ENCODE results near the gene POU4F3. TPM values are rescaled to one million over a fixed set of nuclear protein-coding genes. Genes with fewer than 3 reads are reported as not detected.
"Not testable (repeated sequence)": the region's sequence is repeated elsewhere in the genome, so short reads cannot be mapped to it uniquely, and the experiment has no call there.

The POU4F3 gene
- total RNA-seq (2014; rRNA removed; shearing (Covaris generic)) = not detected in 2 replicates
- polyA plus RNA-seq (2014; cell fraction: nucleus; rRNA removed) = not detected in 2 replicates

GRCh38 chr5:146338774-146339714, at the start of gene POU4F3:
Gene POU4F3 (plus strand): TSS chr5:146338839. CDS start chr5:146339113, 274 bp downstream.
- DNase-seq (ENCODE audit: extremely low read depth, low read depth) = no peak

GRCh38 chr5:146290318-146290717, 48.3 kb upstream of the POU4F3 start:
- DNase-seq (ENCODE audit: extremely low read depth, low read depth) = no peak

- DNase-seq (ENCODE audit: extremely low read depth, low read depth) = peak; percentile 63
These were observed 47.1 kb upstream of the POU4F3 start for GRCh38 chr5:146291421-146292074.

- no peak for DNase-seq (ENCODE audit: extremely low read depth, low read depth)
These were observed 42.4 kb upstream of the POU4F3 start for GRCh38 chr5:146296245-146296644.

- DNase-seq (ENCODE audit: extremely low read depth, low read depth) = not testable (repeated sequence)
These were observed 39.7 kb upstream of the POU4F3 start for GRCh38 chr5:146298920-146299319.

GRCh38 chr5:146301626-146302025, 37.0 kb upstream of the POU4F3 start:
- no peak for DNase-seq (ENCODE audit: extremely low read depth, low read depth)

- no peak for DNase-seq (ENCODE audit: extremely low read depth, low read depth)
These were observed 36.2 kb upstream of the POU4F3 start for GRCh38 chr5:146302406-146302805.

GRCh38 chr5:146306838-146307237, 31.8 kb upstream of the POU4F3 start:
- no peak for DNase-seq (ENCODE audit: extremely low read depth, low read depth)

GRCh38 chr5:146307796-146308195, 30.8 kb upstream of the POU4F3 start:
- no peak for DNase-seq (ENCODE audit: extremely low read depth, low read depth)

GRCh38 chr5:146310540-146310939, 28.1 kb upstream of the POU4F3 start:
- no peak for DNase-seq (ENCODE audit: extremely low read depth, low read depth)

GRCh38 chr5:146311278-146311677, 27.4 kb upstream of the POU4F3 start:
- no peak for DNase-seq (ENCODE audit: extremely low read depth, low read depth)

- no peak for DNase-seq (ENCODE audit: extremely low read depth, low read depth)
These were observed 25.6 kb upstream of the POU4F3 start for GRCh38 chr5:146313027-146313426.

- DNase-seq (ENCODE audit: extremely low read depth, low read depth) = no peak
These were observed 17.1 kb upstream of the POU4F3 start for GRCh38 chr5:146321571-146321970.

- DNase-seq (ENCODE audit: extremely low read depth, low read depth) = no peak
These were observed 11.3 kb upstream of the POU4F3 start for GRCh38 chr5:146327257-146327870.

- DNase-seq (ENCODE audit: extremely low read depth, low read depth) = no peak
These were observed 10.7 kb upstream of the POU4F3 start for GRCh38 chr5:146327989-146328388.

- DNase-seq (ENCODE audit: extremely low read depth, low read depth) = no peak
These were observed 8.9 kb upstream of the POU4F3 start for GRCh38 chr5:146329697-146330096.

GRCh38 chr5:146331423-146331822, 7.2 kb upstream of the POU4F3 start:
- no peak for DNase-seq (ENCODE audit: extremely low read depth, low read depth)

- DNase-seq (ENCODE audit: extremely low read depth, low read depth) = no peak
These were observed 4.5 kb upstream of the POU4F3 start for GRCh38 chr5:146334074-146334533.

- no peak for DNase-seq (ENCODE audit: extremely low read depth, low read depth)
These were observed 2.4 kb upstream of the POU4F3 start for GRCh38 chr5:146336197-146336596.

- no peak for DNase-seq (ENCODE audit: extremely low read depth, low read depth)
These were observed 1.3 kb upstream of the POU4F3 start for GRCh38 chr5:146337264-146337904.

- DNase-seq (ENCODE audit: extremely low read depth, low read depth) = no peak
These were observed 711 bp upstream of the POU4F3 start for GRCh38 chr5:146337928-146338327.
